HT1080 (cell line): Measurements from ENCODE around the gene SNX21. TPM values are rescaled to one million over a fixed set of nuclear protein-coding genes. Genes with fewer than 3 reads are reported as not detected.
"Not testable (repeated sequence)": the region's sequence is repeated elsewhere in the genome, so short reads cannot be mapped to it uniquely, and the experiment has no call there.

ENCODE experiments used
- DNase-seq: peaks from one replicate; pipeline ENCODE4 v3.0.0-alpha.2; 2015; ENCODE audit warnings: low read depth
- total RNA-seq: library from RNA; depleted of rRNA; stranded (reverse); fragments of >200 nt; shearing (Covaris generic); gene quantifications from 2 replicates; pipeline ENCODE4 v1.2.3, GENCODE V29; 2014

The SNX21 gene
- total RNA-seq, 1 experiment from 2014 or later: 39.6 TPM

DNA sequence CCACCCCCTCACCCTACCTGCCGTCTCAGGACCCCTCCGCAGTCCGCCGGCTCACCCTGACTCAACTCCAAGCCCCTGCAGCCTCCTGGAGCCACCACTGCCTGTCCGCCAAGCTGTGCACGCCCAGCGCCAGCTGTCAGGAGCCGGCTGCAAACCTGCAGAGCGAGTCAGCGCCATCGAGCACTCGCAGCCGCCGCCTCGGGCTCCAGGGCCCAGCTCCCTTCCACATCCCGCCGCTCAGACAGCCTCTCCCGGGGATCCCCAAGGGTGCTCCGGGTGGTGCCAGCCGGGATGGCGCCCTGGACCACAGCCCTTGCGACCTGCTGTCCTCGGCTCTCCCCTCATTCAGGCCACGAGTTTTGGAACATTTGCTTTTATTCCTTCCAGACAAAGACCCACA, 10.7 kb upstream of the SNX21 start:
- DNase-seq: no peak

DNA sequence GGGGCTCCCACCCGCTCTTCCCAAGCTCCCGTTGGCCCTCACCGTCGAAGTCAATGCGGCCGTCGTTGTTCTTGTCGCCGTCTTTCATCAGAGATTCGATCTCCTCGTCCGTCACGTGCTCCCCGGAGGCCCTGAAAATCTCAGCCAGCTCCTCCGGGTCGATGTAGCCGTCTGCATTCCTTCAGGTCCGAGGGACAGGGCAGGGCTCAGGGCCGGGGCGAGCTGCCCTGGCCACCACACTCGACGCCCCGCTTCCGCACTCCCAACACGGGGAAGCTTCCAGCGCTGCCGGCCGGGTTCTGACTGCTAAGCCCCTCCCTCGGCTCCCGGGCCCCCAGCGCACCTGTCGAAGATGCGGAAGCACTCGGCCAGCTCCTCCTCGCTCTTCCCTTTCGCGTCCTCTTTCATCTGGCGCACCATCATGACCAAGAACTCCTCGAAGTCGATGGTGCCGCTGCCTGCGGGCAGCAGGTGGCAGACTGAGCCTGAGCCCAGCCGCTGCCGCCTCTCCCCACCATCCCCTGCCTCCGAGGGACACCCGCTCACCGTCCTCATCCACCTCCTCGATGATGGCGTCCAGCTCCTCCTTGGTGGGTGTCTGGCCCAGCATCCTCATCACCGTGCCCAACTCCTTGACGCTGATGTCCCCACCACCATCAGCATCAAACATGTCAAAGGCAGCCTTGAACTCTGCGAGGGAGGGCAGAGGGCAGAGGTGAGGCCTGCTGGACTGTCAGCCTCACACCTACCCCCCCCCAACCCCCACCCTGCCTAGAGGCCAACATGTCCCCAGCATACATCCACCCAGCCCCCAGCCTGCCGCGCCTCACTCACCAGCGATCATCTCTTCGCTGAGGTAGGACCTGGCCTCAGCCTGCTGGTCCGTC, 9.4 kb upstream of the SNX21 start:
- DNase-seq: no peak

DNA sequence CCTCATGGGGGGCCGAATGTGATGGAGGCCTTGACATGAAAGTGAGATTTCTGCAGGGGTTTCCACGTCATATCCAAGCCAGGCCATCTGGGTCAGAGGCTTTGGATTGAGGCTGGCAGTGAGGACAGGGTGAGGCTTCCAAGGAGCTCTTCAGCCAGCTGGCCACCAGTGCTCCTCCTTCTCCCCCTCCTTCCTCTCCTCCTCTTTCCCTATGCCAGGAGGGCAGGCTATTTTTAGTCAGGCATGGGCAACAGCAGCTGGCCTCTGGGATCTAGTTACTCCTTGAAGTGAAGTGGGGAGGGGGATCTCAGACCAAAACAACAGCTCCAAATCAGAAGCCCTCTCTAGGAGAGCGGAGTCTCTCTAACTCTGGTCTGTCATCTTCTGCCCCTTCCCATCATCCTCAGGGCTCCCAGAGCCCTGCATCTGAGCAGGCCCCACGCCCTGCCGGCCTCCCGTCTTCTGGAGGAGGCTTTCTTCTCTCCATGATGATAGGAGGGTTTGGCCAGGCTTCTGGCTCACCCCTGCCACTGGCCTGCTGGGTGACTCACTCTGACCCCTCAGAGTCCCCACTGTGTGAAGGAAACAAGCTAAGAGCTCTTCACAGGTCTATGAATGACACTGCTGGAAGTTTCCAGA, 7.1 kb upstream of the SNX21 start:
- peak; percentile 55 for DNase-seq

DNA sequence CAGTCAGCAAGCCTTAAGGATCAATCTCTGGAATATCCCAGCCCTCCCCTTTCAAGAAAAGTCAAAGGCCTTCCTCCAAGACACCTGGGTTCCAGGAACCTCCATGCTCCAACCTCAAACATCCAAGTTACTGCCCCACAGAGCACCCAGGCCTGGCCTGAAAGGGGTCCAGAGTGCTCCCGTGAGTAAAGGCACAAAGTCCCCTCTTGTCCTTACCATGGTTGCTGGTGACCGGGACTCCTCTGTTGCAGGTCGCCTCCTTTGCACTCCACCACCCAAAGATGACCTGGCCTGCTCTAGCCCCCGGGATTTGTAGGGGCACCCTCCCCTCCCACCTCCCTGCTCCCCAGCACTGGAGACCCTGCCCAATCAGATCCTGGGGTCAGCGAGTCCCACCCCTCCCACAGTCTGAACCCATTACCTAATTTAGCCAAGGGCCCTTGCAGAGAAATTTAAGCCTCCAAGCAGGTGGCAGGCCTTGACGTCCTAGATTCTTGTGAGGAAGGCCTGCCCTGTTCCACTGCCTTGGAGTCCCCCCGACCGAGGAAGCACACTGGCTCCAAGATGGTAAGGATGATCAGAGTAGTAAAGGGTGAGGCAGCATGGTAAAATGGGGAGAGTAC, 6.5 kb upstream of the SNX21 start, which contains the start of gene TNNC2:
TNNC2 (minus strand) TSS at position 283 of the 623 bp plus-strand sequence; CDS start at position 219, 64 bp downstream.
- no peak for DNase-seq

DNA sequence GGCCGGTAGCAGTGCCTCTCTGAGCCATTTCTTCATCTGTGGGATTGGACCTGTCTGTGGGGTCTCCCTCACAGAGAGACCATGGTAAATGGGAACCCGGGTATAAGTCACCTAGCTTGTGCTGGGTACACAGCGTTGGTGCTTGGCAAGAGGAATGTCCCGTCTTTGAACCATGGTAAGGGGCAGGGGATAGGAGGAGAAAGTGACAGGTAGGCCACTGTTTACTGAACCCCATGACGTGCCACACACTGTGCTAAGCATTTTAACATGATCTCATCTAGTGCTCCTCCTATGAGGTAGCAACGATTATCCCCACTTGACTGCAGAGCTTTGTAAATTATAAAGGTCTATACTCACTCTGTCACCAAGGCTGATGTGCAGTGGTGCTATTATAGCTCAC, 5.9 kb upstream of the SNX21 start:
- no peak for DNase-seq

DNA sequence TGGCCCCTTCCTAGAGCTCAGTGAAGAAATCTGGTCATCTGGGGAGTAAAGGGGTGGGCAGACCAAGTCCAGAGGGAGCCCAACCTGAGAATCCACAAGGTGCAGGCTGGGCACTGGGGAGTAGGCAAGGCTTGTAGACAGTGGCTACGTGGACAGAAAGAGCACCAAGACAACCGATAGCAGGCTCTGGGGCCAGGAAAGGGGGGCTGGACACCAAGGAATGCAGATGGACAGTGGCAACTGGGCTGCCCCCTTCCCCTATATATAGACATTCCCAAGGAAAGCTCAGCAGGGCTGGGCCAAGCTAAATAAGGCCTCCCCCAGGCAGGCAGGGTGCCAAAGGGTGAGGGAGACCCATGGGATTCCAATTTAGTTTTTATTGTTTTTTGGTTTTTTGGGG, 5.0 kb upstream of the SNX21 start:
- DNase-seq: no peak

DNA sequence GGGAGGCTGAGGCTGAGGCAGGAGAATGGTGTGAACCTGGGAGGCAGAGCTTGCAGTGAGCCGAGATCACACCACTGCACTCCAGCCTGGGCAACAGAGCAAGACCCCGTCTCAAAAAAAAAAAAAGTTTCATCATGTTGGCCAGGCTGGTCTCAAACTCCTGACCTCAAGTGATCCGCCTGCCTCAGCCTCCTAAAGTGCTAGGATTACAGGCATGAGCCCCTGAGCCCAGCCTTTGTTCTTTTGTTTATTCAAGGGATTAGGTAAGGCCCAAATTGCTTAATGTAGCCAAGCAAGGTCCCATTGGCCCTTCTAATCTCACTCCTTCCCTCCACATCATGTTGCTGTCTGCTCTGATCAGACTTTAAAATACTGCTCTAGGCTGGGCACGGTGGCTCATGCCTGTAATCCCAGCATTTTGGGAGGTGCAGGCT, 3.9 kb upstream of the SNX21 start:
- not testable (repeated sequence) for DNase-seq

DNA sequence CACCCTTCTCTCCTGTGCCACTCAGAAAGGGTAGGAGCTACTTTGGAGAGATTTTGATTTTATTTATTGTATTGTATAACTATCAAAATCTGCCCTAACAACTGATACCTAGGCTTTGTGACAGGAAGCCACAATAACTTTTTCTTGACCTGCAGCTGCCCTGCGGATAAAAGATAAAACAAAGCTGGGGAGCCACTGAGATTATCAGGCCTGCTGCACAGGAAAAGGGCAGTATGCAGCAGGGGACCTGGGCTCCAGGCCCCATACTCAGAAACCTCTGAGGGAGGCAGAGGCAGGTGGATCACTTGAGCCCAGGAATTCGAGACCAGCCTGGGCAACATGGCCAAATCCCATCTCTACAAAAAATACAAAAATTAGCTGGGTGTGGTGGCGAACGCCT, 980 bp upstream of the SNX21 start:
- no peak for DNase-seq

DNA sequence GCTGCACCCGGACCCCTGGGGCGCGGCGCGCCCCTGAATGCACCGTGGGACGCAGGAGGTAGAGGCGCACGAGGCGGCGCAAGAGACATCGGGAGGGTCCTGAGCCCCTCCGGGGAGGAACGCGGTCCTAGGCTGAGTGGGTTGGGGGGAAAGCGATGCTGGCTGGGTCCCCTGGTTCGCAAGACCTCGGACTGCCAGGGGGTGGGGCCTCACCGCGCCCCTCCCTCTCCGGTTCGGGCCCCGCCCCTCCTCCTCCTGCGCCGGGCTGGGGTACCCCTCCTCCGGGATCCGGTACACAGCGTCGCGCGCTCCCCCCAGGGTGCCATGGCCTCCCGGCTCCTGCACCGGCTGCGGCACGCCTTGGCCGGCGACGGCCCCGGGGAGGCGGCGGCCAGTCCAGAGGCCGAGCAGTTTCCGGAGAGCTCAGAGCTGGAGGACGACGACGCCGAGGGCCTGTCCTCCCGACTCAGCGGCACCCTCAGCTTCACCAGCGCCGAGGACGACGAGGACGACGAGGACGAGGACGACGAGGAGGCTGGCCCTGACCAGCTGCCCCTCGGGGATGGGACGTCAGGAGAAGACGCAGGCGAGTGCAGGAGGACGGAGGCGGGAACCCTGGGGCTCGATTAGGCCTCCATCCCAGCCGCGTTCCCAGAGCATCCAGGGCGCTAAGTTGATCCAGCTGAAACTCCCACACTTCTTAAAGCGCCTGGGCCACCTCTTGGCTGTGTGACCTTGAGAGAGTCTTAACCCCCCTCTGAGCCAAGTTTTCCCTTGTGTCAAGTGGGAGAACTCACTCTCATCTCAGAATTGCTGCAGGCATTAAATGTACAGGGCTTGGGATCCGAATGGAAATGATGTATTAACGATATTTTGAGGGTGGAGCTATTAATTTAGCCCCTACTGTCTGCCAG, 541 bp downstream of the SNX21 start:
- peak; percentile 65 for DNase-seq

DNA sequence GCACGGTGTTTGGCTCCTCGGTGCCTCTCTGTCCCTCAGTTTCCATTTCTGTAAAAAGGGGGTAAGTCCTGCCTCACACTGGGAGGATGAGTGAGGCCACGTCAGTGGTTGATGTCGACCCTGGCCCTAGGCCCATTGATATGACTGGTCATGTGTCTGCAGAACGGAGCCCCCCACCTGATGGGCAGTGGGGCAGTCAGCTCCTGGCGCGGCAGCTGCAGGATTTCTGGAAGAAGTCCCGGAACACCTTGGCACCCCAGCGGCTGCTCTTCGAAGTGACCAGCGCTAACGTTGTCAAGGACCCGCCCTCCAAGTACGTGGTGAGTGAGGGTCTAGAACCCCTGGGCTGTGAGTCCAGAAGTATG, 1.2 kb downstream of the SNX21 start:
- no peak for DNase-seq

DNA sequence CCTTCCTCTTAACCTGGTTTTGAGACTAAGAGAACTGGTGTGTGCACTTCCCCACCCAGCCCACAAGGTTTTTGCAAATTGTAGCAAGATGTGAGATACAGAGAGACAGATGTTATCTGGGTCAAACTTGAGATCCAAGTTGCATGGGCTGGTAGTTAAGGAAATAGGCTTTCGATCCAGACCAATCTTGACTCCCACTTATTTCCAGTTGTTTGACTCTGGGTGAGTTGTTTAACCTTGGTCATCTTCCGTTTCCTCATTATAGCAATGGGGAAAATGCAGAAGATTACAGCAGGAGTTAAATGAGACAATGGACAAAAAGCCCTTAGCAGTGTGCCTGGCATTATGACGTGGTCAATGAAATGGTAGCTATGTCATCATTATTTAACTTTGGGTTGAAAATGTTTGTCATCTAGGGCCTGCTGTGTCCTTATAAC, 1.7 kb downstream of the SNX21 start:
- no peak for DNase-seq

DNA sequence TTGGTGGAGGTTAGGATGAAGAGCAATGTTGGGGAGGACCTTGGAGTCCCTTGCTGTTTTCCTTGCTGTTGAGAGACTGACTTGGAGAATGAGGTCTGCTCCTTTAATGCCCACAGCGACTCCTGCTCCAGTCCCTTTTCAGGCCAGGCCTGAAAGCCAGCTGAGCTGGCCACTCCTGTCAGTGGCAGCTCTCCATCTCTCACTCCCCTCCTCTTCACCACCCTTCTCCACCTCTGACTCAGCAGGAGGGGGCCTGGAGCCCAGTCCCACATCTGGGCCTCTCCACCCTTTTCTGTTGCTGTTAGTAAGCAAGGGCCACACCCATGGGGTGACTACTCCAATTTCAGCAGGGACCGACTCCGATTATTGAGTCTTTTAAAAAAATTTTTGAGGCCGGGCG, 2.2 kb downstream of the SNX21 start:
- DNase-seq: peak; percentile 38

DNA sequence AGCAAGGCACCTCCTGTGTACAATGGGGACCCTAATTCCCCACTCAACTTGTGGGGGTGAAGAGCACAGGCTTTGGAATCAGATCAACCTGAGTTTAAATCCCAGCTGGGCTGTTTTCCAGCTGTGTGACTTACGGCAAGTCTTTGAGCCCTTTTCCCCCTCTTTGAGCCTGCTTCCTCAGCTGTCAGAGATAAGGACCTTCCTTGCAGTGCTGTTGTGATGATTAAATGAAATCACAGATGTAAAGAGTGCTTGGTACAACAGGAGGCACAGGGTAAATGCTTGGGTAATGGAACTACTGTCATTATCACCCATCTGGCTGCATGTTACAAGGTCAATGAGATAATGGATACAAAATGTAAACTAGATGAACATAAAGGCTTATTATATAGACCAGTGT, 3.2 kb downstream of the SNX21 start:
- no peak for DNase-seq

DNA sequence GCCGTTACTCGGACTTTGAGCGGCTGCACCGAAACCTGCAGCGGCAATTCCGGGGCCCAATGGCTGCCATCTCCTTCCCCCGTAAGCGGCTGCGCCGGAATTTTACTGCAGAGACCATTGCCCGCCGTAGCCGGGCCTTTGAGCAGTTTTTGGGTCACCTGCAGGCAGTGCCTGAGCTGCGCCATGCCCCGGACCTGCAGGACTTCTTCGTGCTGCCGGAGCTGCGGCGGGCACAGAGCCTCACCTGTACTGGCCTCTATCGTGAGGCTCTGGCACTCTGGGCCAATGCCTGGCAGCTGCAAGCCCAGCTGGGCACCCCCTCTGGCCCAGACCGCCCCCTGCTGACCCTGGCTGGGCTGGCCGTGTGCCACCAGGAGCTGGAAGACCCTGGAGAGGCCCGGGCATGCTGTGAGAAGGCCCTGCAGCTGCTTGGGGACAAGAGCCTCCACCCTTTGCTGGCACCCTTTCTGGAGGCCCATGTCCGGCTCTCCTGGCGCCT, 7.2 kb downstream of the SNX21 start:
- no peak for DNase-seq

DNA sequence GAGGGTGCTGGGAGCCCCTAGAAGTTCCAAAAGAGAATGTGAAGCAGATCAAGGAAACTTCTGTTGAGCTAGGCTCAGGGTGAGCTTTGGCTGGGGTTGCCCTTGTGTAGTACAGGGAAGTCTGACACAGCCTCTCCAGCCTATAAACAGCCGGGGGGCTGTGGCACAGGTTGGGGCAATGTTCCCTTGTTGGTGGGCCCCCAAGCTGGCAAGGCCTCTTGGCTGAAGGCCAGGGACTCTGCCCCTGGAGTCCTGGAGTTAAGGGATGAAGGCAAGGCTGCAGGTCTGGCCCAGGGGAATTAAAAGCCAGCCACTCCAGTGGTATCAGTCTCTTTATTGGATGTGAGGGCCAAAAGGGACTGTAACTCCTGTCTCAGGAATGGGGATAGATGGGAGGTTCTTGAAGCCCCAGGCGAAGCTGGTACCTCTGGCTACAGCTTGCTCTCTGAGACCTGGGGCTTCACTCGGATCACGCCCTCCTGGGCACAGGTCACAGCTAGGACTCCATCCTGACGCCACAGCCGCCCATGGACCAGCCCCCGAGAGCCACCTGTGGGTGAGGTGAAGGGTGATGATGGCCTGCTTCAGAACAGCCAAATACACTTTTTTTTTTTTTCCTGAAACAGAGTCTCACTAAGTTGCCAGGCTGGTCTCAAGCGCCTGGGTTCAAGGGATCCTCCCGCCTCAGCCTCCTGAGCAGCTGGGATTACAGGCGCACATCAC, 8.0 kb downstream of the SNX21 start:
- no peak for DNase-seq

DNA sequence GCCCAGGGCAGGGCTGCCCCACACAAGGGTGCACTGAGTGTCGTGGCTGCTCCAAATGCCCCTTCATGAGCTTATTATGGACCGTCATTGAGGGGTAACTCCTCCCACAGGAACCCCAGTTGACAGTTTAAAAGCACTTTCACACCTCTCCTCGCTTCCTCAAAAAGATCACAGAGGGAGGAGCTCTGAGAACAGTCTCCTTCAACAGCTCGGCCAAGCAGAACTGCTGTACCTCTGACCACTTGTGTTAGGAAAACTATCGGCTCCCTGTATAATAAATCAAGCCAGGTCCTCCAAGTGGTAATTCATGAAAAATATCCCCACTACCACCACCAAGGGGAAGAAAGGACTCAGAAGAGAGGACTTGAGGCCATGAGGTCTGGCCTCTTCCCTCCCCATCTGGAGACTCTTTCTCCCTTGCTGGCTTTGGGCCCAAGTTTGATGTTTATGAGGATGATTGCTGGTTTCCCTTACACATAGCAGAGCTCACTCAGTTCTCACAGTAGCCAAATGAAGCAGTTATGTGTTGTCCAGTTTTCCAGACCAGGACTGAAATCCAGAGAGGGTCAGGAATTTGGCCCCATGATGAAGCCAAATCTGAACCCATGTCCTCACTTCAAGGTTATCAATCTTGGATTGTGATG, 8.7 kb downstream of the SNX21 start:
- DNase-seq: no peak

DNA sequence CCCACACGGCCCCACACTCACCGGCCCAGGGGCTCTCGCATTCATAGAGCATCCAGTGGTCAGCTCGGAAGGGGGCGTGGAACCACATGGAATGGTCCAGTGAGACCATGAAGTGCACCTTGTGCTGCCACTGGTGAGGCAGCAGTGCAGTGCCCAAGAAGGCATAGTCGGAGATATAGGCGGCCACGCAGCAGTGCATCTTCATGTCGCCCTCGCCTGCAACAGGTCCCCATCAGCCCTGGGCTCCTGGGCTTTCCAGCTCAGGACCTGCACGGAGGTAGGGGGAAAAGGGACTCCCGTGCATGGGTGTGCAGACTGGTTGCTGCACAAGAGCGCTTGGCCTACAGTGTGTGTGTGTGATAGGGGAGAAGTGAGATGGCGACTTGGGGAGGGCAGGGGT, 9.9 kb downstream of the SNX21 start:
- DNase-seq: no peak

DNA sequence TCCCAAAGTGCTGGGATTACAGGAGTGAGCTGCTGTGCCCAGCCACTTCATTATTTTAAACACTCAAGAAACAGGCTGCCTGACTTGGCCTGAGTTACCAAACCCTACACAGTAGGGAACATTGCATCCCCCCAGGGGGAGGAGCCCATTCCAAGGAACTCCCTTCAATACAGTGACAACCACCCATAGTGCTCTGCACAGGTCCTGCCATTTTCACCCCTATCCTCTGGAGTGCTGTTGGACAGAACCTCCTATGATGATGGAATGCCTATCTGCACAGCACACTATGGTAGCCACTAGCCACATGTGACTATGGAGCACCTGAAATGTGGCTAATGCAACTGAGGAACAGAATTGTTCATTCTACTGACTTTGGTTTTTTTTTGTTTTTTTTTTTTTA, 11.9 kb downstream of the SNX21 start:
- no peak for DNase-seq

DNA sequence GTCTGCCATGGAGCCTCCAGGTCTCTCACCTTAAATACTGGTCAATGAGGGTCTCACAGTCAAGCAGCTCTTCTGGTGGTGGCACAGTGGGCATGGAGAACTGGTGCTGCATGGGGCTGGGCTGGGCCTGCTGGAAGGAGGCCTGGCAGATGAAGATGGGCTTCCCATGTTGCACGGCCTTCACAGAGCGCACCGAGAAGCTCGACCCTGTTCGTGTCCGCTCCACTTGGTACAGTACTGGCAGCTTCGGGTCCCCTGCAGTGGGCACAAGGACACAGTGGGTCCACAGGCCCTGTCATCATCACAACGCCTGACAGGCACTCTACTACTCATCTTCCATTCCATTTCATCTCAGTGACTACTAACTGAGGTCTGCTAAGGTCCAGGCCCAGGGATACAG, 14.8 kb downstream of the SNX21 start:
- DNase-seq: no peak
